Panc1 (cell line): ENCODE results near the gene SEMA7A.

Experiments
- POLR2AphosphoS5 ChIP-seq: IDR thresholded peaks from 2 replicates; pipeline ENCODE4 v1.6.1; 2012; ENCODE audit warnings: mild to moderate bottlenecking, low read depth, low read length, moderate library complexity
- SIN3A ChIP-seq: IDR thresholded peaks from 2 replicates; pipeline ENCODE4 v1.6.1; 2012; ENCODE audit warnings: low read depth, mild to moderate bottlenecking, low read length, moderate library complexity, borderline replicate concordance; ENCODE audit not compliant: insufficient read depth
- TCF7L2 ChIP-seq: IDR thresholded peaks from 2 replicates; pipeline ENCODE4 v1.6.1; 2011; ENCODE audit warnings: mild to moderate bottlenecking, low read depth, low read length, inconsistent platforms
- TF ChIP-seq, protein P1 (sequence below): fragments of 450-650 bp; IDR thresholded peaks from 2 replicates; pipeline ENCODE4 v1.5.1; 2017; ENCODE audit warnings: mild to moderate bottlenecking
- TF ChIP-seq, protein P2 (sequence below), 2 experiments: IDR thresholded peaks; 2 replicates each; pipeline ENCODE4 v1.6.1; 2011 to 2012; ENCODE audit warnings: low read depth in 2 of 2, control low read depth in 1 of 2, low read length in 1 of 2, mild to moderate bottlenecking in 1 of 2, moderate library complexity in 1 of 2; ENCODE audit not compliant: insufficient read depth in 1 of 2

DNA sequence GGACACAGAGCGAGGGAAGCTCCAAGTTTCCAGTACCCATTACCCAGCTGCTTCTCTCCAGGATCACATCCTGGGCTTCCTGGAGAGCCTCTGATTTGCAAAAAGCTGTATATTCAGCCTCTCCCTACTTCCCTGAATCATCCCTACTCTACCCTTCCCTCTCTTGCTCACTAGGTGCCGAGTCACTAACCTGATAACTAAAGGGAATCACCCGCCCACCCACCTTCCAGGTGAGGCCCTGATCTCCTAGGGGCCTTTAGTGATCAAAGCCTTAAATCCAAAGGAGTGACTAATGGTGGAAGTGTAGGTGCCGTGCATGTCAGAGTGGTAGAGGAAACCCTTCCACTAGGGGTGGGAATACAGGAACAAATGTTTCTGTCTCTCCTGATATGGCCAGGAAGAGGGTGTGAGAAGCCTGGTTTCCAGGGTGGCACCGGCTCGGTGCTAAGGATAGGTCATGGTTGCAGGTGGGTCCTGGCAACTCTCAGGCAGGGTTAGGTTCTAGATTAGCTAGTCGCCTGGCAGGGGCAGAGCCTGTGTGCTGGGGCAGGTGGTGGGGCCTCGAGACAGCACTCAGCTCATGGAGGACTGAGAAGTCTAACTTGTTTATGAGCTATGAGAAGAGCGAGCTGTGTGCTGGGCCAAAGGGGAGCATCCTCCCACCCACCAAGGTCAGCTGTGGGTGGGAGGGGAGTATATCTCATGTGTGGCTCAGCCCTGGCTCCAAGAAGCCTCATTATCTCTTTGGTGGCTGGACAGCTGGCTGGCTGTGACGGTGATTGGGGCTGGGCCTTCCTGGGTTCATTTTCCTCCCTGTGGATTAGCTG, 10.1 kb downstream of the SEMA7A start:
- TF ChIP-seq, protein P1, sequence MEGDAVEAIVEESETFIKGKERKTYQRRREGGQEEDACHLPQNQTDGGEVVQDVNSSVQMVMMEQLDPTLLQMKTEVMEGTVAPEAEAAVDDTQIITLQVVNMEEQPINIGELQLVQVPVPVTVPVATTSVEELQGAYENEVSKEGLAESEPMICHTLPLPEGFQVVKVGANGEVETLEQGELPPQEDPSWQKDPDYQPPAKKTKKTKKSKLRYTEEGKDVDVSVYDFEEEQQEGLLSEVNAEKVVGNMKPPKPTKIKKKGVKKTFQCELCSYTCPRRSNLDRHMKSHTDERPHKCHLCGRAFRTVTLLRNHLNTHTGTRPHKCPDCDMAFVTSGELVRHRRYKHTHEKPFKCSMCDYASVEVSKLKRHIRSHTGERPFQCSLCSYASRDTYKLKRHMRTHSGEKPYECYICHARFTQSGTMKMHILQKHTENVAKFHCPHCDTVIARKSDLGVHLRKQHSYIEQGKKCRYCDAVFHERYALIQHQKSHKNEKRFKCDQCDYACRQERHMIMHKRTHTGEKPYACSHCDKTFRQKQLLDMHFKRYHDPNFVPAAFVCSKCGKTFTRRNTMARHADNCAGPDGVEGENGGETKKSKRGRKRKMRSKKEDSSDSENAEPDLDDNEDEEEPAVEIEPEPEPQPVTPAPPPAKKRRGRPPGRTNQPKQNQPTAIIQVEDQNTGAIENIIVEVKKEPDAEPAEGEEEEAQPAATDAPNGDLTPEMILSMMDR = no peak
- no peak for TF ChIP-seq POLR2AphosphoS5
- TF ChIP-seq, protein P2, sequence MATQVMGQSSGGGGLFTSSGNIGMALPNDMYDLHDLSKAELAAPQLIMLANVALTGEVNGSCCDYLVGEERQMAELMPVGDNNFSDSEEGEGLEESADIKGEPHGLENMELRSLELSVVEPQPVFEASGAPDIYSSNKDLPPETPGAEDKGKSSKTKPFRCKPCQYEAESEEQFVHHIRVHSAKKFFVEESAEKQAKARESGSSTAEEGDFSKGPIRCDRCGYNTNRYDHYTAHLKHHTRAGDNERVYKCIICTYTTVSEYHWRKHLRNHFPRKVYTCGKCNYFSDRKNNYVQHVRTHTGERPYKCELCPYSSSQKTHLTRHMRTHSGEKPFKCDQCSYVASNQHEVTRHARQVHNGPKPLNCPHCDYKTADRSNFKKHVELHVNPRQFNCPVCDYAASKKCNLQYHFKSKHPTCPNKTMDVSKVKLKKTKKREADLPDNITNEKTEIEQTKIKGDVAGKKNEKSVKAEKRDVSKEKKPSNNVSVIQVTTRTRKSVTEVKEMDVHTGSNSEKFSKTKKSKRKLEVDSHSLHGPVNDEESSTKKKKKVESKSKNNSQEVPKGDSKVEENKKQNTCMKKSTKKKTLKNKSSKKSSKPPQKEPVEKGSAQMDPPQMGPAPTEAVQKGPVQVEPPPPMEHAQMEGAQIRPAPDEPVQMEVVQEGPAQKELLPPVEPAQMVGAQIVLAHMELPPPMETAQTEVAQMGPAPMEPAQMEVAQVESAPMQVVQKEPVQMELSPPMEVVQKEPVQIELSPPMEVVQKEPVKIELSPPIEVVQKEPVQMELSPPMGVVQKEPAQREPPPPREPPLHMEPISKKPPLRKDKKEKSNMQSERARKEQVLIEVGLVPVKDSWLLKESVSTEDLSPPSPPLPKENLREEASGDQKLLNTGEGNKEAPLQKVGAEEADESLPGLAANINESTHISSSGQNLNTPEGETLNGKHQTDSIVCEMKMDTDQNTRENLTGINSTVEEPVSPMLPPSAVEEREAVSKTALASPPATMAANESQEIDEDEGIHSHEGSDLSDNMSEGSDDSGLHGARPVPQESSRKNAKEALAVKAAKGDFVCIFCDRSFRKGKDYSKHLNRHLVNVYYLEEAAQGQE (IDR thresholded peaks at IDR 0.05; ENCODE audit: insufficient read depth in 1 of 2, low read depth in 2 of 2, low read length in 1 of 2) = no peak
- TF ChIP-seq TCF7L2 = no peak
- no peak for TF ChIP-seq SIN3A
